ENCODE measurements around the gene KCTD16. TPM values are rescaled to one million over a fixed set of nuclear protein-coding genes. Genes with fewer than 3 reads are reported as not detected.

KCTD16 gene
- polyA plus RNA-seq, 1 donor (not counting 4 experiments of a cell fraction or from before 2014, with no cell fraction given): 0.04 TPM

DNA sequence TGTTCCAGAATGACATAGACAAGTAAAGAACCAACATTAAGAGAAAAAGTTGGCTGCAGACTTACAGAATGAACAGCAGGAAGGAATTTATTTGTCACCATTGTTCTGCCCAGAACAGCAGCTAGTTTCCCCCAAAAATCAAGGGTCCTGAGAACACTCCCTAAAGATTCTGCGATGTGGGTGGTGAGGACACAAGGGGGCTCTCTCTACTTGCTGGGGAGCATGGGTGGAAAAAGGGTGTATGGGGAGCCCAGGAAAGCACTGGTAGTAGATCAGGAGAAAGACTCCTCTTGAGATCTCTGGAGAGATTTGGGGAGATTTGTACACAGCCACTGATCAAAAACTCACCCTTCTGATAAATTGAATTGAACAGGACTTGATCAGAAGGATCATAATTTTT is 316.5 kb downstream of the KCTD16 start:
- Histone ChIP-seq H4K20me1 (ENCODE audit: control insufficient read depth, extremely low read depth, insufficient read depth, low read length) (no peaks in the 10 kb centered on the region), H3K4me2 (ENCODE audit: control insufficient read depth, extremely low read depth, insufficient read depth, low read depth, low read length) (no peak overlapping the region), H3K4me1 (ENCODE audit: control insufficient read depth, extremely low read depth, insufficient read depth, low read length) (no peaks in the 10 kb centered on the region), H2AFZ (ENCODE audit: control insufficient read depth, low read length) (no peak overlapping the region), H3K79me2 (ENCODE audit: control insufficient read depth, insufficient read depth, low read length) (no peaks in the 10 kb centered on the region), H3K4me3 (ENCODE audit: control insufficient read depth in 2 of 3, extremely low read depth in 1 of 3, insufficient read depth in 2 of 3, low read depth in 1 of 3, low read length in 3 of 3) (no peak overlapping the region), H3K36me3 (ENCODE audit: control insufficient read depth in 2 of 2, extremely low read depth in 1 of 2, insufficient read depth in 2 of 2, low read length in 2 of 2) (no peaks in the 10 kb centered on the region), H3K9ac (ENCODE audit: control insufficient read depth, extremely low read depth, insufficient read depth, low read length) (no peak overlapping the region), H3K27me3 (ENCODE audit: control insufficient read depth, extremely low read depth, insufficient read depth, low read length) (no peaks in the 10 kb centered on the region), H3K27ac (ENCODE audit: control insufficient read depth, insufficient read depth, low read length) (no peak overlapping the region), H3K9me3 (ENCODE audit: control insufficient read depth, low read depth, low read length) (no peaks in the 10 kb centered on the region), H3K9me1 (ENCODE audit: control insufficient read depth, extremely low read depth, insufficient read depth, low read length) (no peaks in the 10 kb centered on the region)
- TF ChIP-seq CTCF (optimal IDR thresholded peaks at IDR 0.05 in 1 of 3, IDR thresholded peaks at IDR 0.05 in 1 of 3, conservative IDR thresholded peaks at IDR 0.05 in 1 of 3; ENCODE audit: extremely low read depth in 1 of 3, insufficient read depth in 2 of 3, low read length in 3 of 3) (no peak), EZH2 (IDR thresholded peaks at IDR 0.05; ENCODE audit: low read length) (no peak)
- DNase-seq (ENCODE audit: low read depth, low spot score) (no peak), FAIRE-seq (no peak)
- dilution Hi-C loops (cut with MboI; ENCODE audit: extremely low pct_ligation_motif_present, low sequenced_read_pairs): no loop called here

GRCh38 chr5:144487761-144488160 is 317.1 kb downstream of the KCTD16 start:
- Histone ChIP-seq H3K9ac (ENCODE audit: control insufficient read depth, extremely low read depth, insufficient read depth, low read length) (no peak overlapping the region), H3K4me2 (ENCODE audit: control insufficient read depth, extremely low read depth, insufficient read depth, low read depth, low read length) (no peak overlapping the region), H4K20me1 (ENCODE audit: control insufficient read depth, extremely low read depth, insufficient read depth, low read length) (no peaks in the 10 kb centered on the region), H3K9me3 (ENCODE audit: control insufficient read depth, low read depth, low read length) (no peaks in the 10 kb centered on the region), H2AFZ (ENCODE audit: control insufficient read depth, low read length) (no peak overlapping the region), H3K27me3 (ENCODE audit: control insufficient read depth, extremely low read depth, insufficient read depth, low read length) (no peaks in the 10 kb centered on the region), H3K79me2 (ENCODE audit: control insufficient read depth, insufficient read depth, low read length) (no peaks in the 10 kb centered on the region), H3K4me1 (ENCODE audit: control insufficient read depth, extremely low read depth, insufficient read depth, low read length) (no peaks in the 10 kb centered on the region), H3K36me3 (ENCODE audit: control insufficient read depth in 2 of 2, extremely low read depth in 1 of 2, insufficient read depth in 2 of 2, low read length in 2 of 2) (no peaks in the 10 kb centered on the region), H3K4me3 (ENCODE audit: control insufficient read depth in 2 of 3, extremely low read depth in 1 of 3, insufficient read depth in 2 of 3, low read depth in 1 of 3, low read length in 3 of 3) (no peak overlapping the region), H3K9me1 (ENCODE audit: control insufficient read depth, extremely low read depth, insufficient read depth, low read length) (no peaks in the 10 kb centered on the region), H3K27ac (ENCODE audit: control insufficient read depth, insufficient read depth, low read length) (no peak overlapping the region)
- FAIRE-seq (no peak), DNase-seq (ENCODE audit: low read depth, low spot score) (no peak)
- no peak for TF ChIP-seq CTCF (optimal IDR thresholded peaks at IDR 0.05 in 1 of 3, IDR thresholded peaks at IDR 0.05 in 1 of 3, conservative IDR thresholded peaks at IDR 0.05 in 1 of 3; ENCODE audit: extremely low read depth in 1 of 3, insufficient read depth in 2 of 3, low read length in 3 of 3)
- TF ChIP-seq EZH2 (IDR thresholded peaks at IDR 0.05; ENCODE audit: low read length): no peak
- dilution Hi-C loops (cut with MboI; ENCODE audit: extremely low pct_ligation_motif_present, low sequenced_read_pairs): no loop called here
